Measurements from ENCODE around the gene PTPRN2. TPM values are rescaled to one million over a fixed set of nuclear protein-coding genes. Genes with fewer than 3 reads are reported as not detected.

Gene PTPRN2
- total and polyA plus RNA-seq, 2 of the 13 experiments (the other 11 are each of a cell fraction or from before 2014, with no cell fraction given) = 2.5 to 24.2 TPM

GRCh38 chr7:158072991-158073730, 514.5 kb downstream of the PTPRN2 start:
- no TSS peak for BruUV-seq (replicated peaks)
- H3K27ac ChIP-seq (ENCODE audit: extremely low read length, insufficient read depth, low read length) = no peak overlapping the region
- H3K36me3 ChIP-seq (replicated peaks in 1 of 2; ENCODE audit: control insufficient read depth in 1 of 2, insufficient read depth in 2 of 2, low read length in 2 of 2) = no peaks in the 10 kb centered on the region
- ChIA-PET CTCF (ENCODE audit: low intra/inter-chr PET ratio, low total read pairs) (no interaction called here), POLR2A (no interaction called here)
- H3K27me3 ChIP-seq (ENCODE audit: control insufficient read depth in 1 of 2, insufficient read depth in 2 of 2, low read length in 2 of 2) = no peaks in the 10 kb centered on the region
- in situ Hi-C loops (cut with HindIII; ENCODE audit: extremely low pct_ligation_motif_present, low pct_unique_long_range_greater_than_20kb) (loop anchor here (25.0 kb wide), 1 partner anchor 289 kb away; no protein-coding TSS in a partner anchor), intact Hi-C loops (cut with micrococcal nuclease; ENCODE audit: unreplicated experiment) (no loop called here)
- H3K9me3 ChIP-seq (ENCODE audit: low read length) = no peaks in the 10 kb centered on the region
- ATAC-seq = peak; percentile 18; the same call in 2 of the 3 replicates
- H4K20me1 ChIP-seq (ENCODE audit: insufficient read depth, low read length) = no peaks in the 10 kb centered on the region
- 76% methylated on average over 12 of the region's 18 CpGs for WGBS (ENCODE audit: low lambda C conversion rate)
- H2AFZ ChIP-seq (ENCODE audit: low read length) = no peak overlapping the region
- H3K9ac ChIP-seq (ENCODE audit: insufficient read depth, low read depth, low read length) = no peak overlapping the region
- no peak overlapping the region for H3K4me2 ChIP-seq (ENCODE audit: low read depth, low read length)
- H3K79me2 ChIP-seq (ENCODE audit: insufficient read depth, low read length) = no peaks in the 10 kb centered on the region
- no peak overlapping the region for H3K4me3 ChIP-seq (replicated peaks in 1 of 3; ENCODE audit: insufficient read depth in 1 of 3, low read depth in 2 of 3, low read length in 3 of 3)
- DNase-seq (ENCODE audit: low spot score) = no peak
- no peaks in the 10 kb centered on the region for H3K4me1 ChIP-seq (ENCODE audit: insufficient read depth, low read length)
- TF ChIP-seq MTF1 (CRISPR knock-in tag; IDR thresholded peaks at IDR 0.05) (0 out of 2 replicates have a peak, but pooled peaks have one; percentile 28), TAF15 (IDR thresholded peaks at IDR 0.05; ENCODE audit: low read depth, low read length, poor library complexity, severe bottlenecking) (no peak)
- no peak for FAIRE-seq

GRCh38 chr7:158070222-158070920, 517.3 kb downstream of the PTPRN2 start:
- no peak overlapping the region for H3K4me3 ChIP-seq (replicated peaks in 1 of 3; ENCODE audit: insufficient read depth in 1 of 3, low read depth in 2 of 3, low read length in 3 of 3)
- CTCF ChIA-PET (ENCODE audit: low intra/inter-chr PET ratio, low total read pairs) = no interaction called here
- FAIRE-seq (no peak), DNase-seq (ENCODE audit: low spot score) (no peak), ATAC-seq (no peak)
- no TSS peak for BruUV-seq (replicated peaks)
- H3K36me3 ChIP-seq (replicated peaks in 1 of 2; ENCODE audit: control insufficient read depth in 1 of 2, insufficient read depth in 2 of 2, low read length in 2 of 2) = no peaks in the 10 kb centered on the region
- no peak overlapping the region for H2AFZ ChIP-seq (ENCODE audit: low read length)
- WGBS (ENCODE audit: low lambda C conversion rate) = 89% methylated on average over 21 of the region's 21 CpGs
- no peaks in the 10 kb centered on the region for H3K9me3 ChIP-seq (ENCODE audit: low read length)
- no peaks in the 10 kb centered on the region for H3K4me1 ChIP-seq (ENCODE audit: insufficient read depth, low read length)
- H4K20me1 ChIP-seq (ENCODE audit: insufficient read depth, low read length) = no peaks in the 10 kb centered on the region; the same call in 1 of the 2 replicates
- in situ Hi-C loops (cut with HindIII; ENCODE audit: extremely low pct_ligation_motif_present, low pct_unique_long_range_greater_than_20kb) (loop anchor here (25.0 kb wide), 1 partner anchor 292 kb away; no protein-coding TSS in a partner anchor), intact Hi-C loops (cut with micrococcal nuclease; ENCODE audit: unreplicated experiment) (no loop called here)
- POLR2A ChIA-PET = no interaction called here
- H3K27ac ChIP-seq (ENCODE audit: extremely low read length, insufficient read depth, low read length) = no peak overlapping the region
- TF ChIP-seq MBNL3 (CRISPR knock-in tag; conservative IDR thresholded peaks at IDR 0.05) (no peak), HNRNPL (IDR thresholded peaks at IDR 0.05; ENCODE audit: low read depth, low read length) (peak; percentile 87)
- H3K9ac ChIP-seq (ENCODE audit: insufficient read depth, low read depth, low read length) = no peak overlapping the region
- no peaks in the 10 kb centered on the region for H3K27me3 ChIP-seq (ENCODE audit: control insufficient read depth in 1 of 2, insufficient read depth in 2 of 2, low read length in 2 of 2)
- no peak overlapping the region for H3K4me2 ChIP-seq (ENCODE audit: low read depth, low read length)
- no peaks in the 10 kb centered on the region for H3K79me2 ChIP-seq (ENCODE audit: insufficient read depth, low read length)
